Psoas muscle (tissue), 8 donors: Measurements from ENCODE around the gene PIRT. TPM values are rescaled to one million over a fixed set of nuclear protein-coding genes. Genes with fewer than 3 reads are reported as not detected.
A peak's percentile ranks its signal among the peaks of the same experiment; 100 is the strongest.

Experiments used
- ATAC-seq, 4 donors: fragments of 200-7000 bp; cut with Tn5 transposase; one replicate each; pipeline ENCODE4 v1.9.1; 2020; ENCODE audit warnings: moderate library complexity in 3 of 4, mild to moderate bottlenecking in 2 of 4
- DNase-seq, 2 donors: peaks; one replicate each; pipeline ENCODE4 v3.0.0-alpha.2; 2020
- H3K27ac ChIP-seq: fragments of 200-600 bp; one replicate; pipeline ENCODE4 v1.8.0; 2022
- H3K27me3 ChIP-seq, 3 donors: fragments of 200-600 bp in 1 of 3; one replicate each; pipeline versions ENCODE4 v1.6.1 to v1.8.0; 2013 to 2022; ENCODE audit warnings: low read length in 2 of 3, mild to moderate bottlenecking in 2 of 3, moderate library complexity in 1 of 3; ENCODE audit not compliant: insufficient read depth in 3 of 3
- H3K36me3 ChIP-seq, 2 donors: fragments of 200-600 bp in 1 of 2; one replicate each; pipeline versions ENCODE4 v1.6.1 to v1.8.0; 2013 to 2022; ENCODE audit warnings: low read depth in 1 of 2, mild to moderate bottlenecking in 1 of 2, moderate library complexity in 1 of 2; ENCODE audit not compliant: insufficient read depth in 1 of 2
- H3K4me1 ChIP-seq: fragments of 200-600 bp; one replicate; pipeline ENCODE4 v1.8.0; 2022
- H3K4me3 ChIP-seq: fragments of 200-600 bp; one replicate; pipeline ENCODE4 v1.8.0; 2022; ENCODE audit warnings: mild to moderate bottlenecking
- H3K9me3 ChIP-seq: fragments of 200-600 bp; one replicate; pipeline ENCODE4 v1.8.0; 2022
- WGBS, 3 donors: extraction: QIAGEN DNeasy Blood & Tissue Kit; methylation state at CpG; one replicate each; pipeline versions ENCODE4 v1.1.6 to v1.1.7; 2013; 5-methylcytosine and 5-hydroxymethylcytosine counted together
- intact Hi-C, 2 donors: fragments of 100-400 bp; cut with DNase I; formaldehyde crosslinking; loops; one replicate each; pipeline versions ENCODE4 v1.11.0 to v1.14.2; 2022
- polyA plus RNA-seq, 3 donors: library from polyadenylated mRNA; stranded (reverse); fragments of 200-250 nt; gene quantifications; one replicate each; pipeline ENCODE4 v1.2.3, GENCODE V29; 2013
- total RNA-seq, 4 donors: library from RNA; stranded (reverse); fragmentation: NEBNext Ultra II Directional in 2 of 4; extraction: Animal tissue kit (Norgen Biotek cat#: 25700) in 2 of 4; gene quantifications; one replicate each; pipeline versions ENCODE4 v1.2.1 to v1.2.4, GENCODE V29; 2021 to 2023
- TF ChIP-seq, protein P1 (sequence below): fragments of 200-600 bp; IDR thresholded peaks from one replicate; pipeline ENCODE4 v1.8.0; 2022; ENCODE audit warnings: antibody characterized with exemption
- donor health status: healthy with polysubstance abuse.
- donor health status: DM: no; HTN: no; CAD: no; lungs with moderate emphysema.
- donor health status: Bipolar disorder and iron deficiency.
- donor health status: healthy.
- donor health status: DM: yes; HTN: yes; CAD: no.
- donor health status: DM: no; HTN: no; CAD: no.
- donor health status: DM: no; HTN: no; CAD: no.
- donor health status: DM: yes; HTN: yes; CAD: no.

The PIRT gene
- total and polyA plus RNA-seq, 7 donors, result 0.01 TPM; not detected in 6

DNA sequence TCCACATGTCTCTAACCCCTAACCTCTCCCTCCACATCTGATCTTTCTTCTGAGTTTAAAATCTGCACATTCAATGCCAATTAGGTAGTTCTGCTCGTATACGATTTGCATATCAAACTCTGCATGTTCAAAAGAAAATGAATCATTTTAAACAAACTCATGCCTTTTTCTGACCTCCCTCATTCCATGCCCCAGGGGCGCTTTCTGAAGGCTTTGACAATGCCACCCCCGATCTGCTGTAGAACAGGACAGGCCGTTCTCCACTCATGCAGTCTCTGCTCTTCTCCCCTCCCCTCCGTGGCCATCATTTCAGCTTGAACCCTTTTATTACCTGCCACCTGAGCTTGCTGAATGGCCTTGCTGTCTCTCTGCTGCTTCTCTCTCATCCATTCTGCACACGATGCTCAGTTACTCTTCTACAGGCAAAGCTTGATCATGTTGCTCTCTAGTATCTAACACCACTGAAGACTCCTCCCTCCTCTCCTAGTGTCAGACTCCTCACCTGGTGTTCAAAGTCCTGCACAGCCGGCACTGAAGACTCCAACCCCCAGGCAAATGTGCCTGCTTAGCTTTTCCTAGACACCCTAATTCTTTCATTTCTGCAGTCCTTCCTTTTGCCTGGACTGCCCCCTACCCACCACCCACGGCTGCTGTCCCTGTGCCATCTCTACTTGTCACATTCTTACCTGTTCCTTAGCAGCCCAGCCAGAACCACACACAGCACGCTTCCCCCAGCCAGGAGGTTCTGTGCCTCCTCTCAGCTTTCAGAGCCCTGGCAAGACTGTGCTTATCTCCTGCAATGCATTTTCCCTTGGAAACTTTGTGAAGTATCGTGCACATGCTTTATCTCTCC, 40.2 kb downstream of the PIRT start:
- intact Hi-C loops, result no loop called here
- H3K9me3 ChIP-seq, result no peaks in the 10 kb centered on the region
- no peaks in the 10 kb centered on the region for H3K27me3 ChIP-seq
- no peak overlapping the region for H3K27ac ChIP-seq
- no peak for DNase-seq
- TF ChIP-seq, protein P1, sequence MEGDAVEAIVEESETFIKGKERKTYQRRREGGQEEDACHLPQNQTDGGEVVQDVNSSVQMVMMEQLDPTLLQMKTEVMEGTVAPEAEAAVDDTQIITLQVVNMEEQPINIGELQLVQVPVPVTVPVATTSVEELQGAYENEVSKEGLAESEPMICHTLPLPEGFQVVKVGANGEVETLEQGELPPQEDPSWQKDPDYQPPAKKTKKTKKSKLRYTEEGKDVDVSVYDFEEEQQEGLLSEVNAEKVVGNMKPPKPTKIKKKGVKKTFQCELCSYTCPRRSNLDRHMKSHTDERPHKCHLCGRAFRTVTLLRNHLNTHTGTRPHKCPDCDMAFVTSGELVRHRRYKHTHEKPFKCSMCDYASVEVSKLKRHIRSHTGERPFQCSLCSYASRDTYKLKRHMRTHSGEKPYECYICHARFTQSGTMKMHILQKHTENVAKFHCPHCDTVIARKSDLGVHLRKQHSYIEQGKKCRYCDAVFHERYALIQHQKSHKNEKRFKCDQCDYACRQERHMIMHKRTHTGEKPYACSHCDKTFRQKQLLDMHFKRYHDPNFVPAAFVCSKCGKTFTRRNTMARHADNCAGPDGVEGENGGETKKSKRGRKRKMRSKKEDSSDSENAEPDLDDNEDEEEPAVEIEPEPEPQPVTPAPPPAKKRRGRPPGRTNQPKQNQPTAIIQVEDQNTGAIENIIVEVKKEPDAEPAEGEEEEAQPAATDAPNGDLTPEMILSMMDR, result no peak
- WGBS, 3 donors, result 54 to 66% (median 60%) methylated on average over 11 of the region's 11 CpGs
- H3K4me1 ChIP-seq, result no peaks in the 10 kb centered on the region
- no peaks in the 10 kb centered on the region for H3K36me3 ChIP-seq
- H3K4me3 ChIP-seq, result no peak overlapping the region
- no peak for ATAC-seq

DNA sequence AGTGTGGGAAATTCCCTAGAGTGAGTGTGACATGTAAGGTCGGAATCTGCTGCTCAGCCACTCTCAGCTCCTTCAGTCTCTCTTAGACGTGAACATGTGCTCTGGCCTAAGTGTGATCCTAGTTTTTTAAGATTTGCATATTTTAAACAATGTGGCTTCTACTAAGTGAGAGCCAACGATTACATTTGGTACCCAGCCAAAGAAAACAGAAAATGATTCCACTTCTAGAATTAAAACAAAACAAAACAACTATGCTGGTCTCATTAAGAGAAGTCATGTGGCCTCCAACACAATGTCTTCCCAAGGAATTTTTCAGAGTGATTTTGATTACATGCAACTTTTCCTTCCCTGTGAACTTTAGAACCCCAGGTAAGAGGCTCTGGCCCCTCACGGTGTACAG, 44.1 kb downstream of the PIRT start:
- H3K4me3 ChIP-seq, result no peak overlapping the region
- intact Hi-C loops, result no loop called here
- ATAC-seq, result no peak
- TF ChIP-seq, protein P1, result no peak
- no peak for DNase-seq
- H3K27ac ChIP-seq, result no peak overlapping the region
- H3K4me1 ChIP-seq, result peaks cover 5% of the 10 kb centered on the region
- H3K9me3 ChIP-seq, result no peaks in the 10 kb centered on the region
- H3K36me3 ChIP-seq, result no peaks in the 10 kb centered on the region
- H3K27me3 ChIP-seq, result no peaks in the 10 kb centered on the region
- 69 to 70% (median 69%) methylated on average over 4 of the region's 4 CpGs for WGBS, 3 donors

DNA sequence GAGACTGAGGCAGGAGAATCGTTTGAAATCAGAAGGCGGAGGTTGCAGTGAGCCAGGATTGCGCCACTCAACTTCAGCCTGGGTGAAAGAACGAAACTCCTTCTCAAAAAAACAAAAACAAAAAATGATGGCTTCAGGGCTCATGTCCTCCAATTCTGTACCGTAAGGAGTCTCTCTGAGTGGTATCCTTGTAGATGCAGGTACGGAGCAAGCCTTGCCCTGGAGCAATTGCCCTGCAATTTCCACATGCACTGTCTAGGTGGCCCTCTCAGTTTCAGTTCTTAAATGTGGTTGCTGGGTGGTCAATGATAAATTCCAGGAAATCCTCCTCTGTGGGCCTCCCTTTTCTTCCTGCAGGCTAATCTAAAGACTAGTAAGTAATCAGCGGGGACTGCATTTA, 44.6 kb downstream of the PIRT start:
- Histone ChIP-seq H3K9me3 (no peaks in the 10 kb centered on the region), H3K4me3 (no peak overlapping the region), H3K27me3 (no peaks in the 10 kb centered on the region), H3K4me1 (peaks cover 5% of the 10 kb centered on the region), H3K27ac (no peak overlapping the region), H3K36me3 (no peaks in the 10 kb centered on the region)
- ATAC-seq (no peak), DNase-seq (no peak)
- 92 to 96% (median 95%) methylated on average over 7 of the region's 7 CpGs for whole genome bisulfite sequencing, 3 donors
- TF ChIP-seq, protein P1, result no peak
- intact Hi-C loops, result no loop called here

DNA sequence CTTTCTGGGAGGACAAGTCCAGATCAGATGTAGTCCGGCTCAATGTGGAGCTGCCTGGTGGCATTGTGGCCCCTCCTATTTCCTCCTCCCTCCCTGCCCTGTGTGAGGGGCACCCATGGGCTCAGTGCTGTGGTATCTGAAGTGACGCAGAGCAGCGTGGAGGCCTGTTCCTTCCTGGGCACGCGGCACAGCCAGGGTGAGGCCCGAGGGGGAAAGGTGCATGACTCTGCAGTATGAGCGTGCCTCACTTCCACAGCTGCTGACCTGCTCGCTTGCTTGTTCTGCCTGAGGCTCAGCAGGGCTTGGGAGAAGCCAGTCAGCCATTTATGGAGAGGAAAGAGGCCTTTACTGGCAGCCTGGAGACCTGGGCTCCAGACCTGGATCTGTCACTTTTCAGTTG, 45.7 kb downstream of the PIRT start:
- no peaks in the 10 kb centered on the region for H3K27me3 ChIP-seq
- no peaks in the 10 kb centered on the region for H3K9me3 ChIP-seq
- DNase-seq (peak in 1 of 2 donors; percentile 55), ATAC-seq (no peak)
- 85 to 90% (median 88%) methylated on average over 8 of the region's 8 CpGs for WGBS, 3 donors
- intact Hi-C loops, result no loop called here
- TF ChIP-seq, protein P1, result no peak
- H3K4me3 ChIP-seq, result no peak overlapping the region
- no peak overlapping the region for H3K27ac ChIP-seq
- H3K4me1 ChIP-seq, result peaks cover 5% of the 10 kb centered on the region
- H3K36me3 ChIP-seq, result no peaks in the 10 kb centered on the region
